Measurements from ENCODE around the gene PSTPIP2. TPM values are rescaled to one million over a fixed set of nuclear protein-coding genes. Genes with fewer than 3 reads are reported as not detected.

Gene PSTPIP2
- total RNA-seq, 3 donors from 2014 or later (not counting 1 experiment from before 2014, with no cell fraction given), result 34.7 to 55.0 (median 46.9) TPM

DNA sequence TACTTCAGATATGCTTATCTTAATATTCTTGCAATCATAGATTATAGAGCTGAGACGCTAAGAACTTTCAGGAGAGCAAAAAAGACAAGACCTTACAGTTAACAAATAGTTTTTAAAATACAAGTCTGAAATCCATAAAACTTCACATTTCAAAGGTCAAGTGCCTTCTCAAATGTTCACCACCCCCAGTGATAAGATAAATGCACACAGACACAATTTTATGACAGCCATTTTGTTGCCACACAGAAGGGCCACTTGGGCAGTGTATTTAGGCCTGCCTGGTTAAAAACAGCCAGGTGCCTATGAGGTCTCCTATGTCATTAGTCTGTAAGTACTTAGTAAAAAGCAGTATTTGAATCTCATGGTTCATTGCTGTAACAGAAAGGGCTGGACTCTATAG lies 8.1 kb upstream of the PSTPIP2 start:
- H3K27me3 Mint-ChIP-seq (ENCODE audit: low read depth in 2 of 2), result no peaks in the 10 kb centered on the region
- H3K4me3 Mint-ChIP-seq, result no peak overlapping the region
- H3K27ac ChIP-seq (ENCODE audit: low read length), result no peak overlapping the region
- no peaks in the 10 kb centered on the region for H3K4me1 ChIP-seq (ENCODE audit: control insufficient read depth, insufficient read depth, low read length)
- no peak overlapping the region for H3K4me3 ChIP-seq (ENCODE audit: low read length)
- peaks cover 43% of the 10 kb centered on the region for H3K36me3 ChIP-seq (ENCODE audit: control insufficient read depth, insufficient read depth, low read length)
- no peak for DNase-seq
- H3K27me3 ChIP-seq (ENCODE audit: control insufficient read depth, insufficient read depth, low read length), result no peaks in the 10 kb centered on the region
- ATAC-seq, result no peak
- TF ChIP-seq, protein P1, sequence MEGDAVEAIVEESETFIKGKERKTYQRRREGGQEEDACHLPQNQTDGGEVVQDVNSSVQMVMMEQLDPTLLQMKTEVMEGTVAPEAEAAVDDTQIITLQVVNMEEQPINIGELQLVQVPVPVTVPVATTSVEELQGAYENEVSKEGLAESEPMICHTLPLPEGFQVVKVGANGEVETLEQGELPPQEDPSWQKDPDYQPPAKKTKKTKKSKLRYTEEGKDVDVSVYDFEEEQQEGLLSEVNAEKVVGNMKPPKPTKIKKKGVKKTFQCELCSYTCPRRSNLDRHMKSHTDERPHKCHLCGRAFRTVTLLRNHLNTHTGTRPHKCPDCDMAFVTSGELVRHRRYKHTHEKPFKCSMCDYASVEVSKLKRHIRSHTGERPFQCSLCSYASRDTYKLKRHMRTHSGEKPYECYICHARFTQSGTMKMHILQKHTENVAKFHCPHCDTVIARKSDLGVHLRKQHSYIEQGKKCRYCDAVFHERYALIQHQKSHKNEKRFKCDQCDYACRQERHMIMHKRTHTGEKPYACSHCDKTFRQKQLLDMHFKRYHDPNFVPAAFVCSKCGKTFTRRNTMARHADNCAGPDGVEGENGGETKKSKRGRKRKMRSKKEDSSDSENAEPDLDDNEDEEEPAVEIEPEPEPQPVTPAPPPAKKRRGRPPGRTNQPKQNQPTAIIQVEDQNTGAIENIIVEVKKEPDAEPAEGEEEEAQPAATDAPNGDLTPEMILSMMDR (IDR thresholded peaks at IDR 0.05), result no peak
- no peaks in the 10 kb centered on the region for H3K36me3 Mint-ChIP-seq
- WGBS (ENCODE audit: insufficient coverage), result 100% methylated on average over 1 of the region's 1 CpG
- peak overlapping the region; percentile 3 to 21 for H3K27ac Mint-ChIP-seq
- H3K9me3 ChIP-seq (ENCODE audit: control insufficient read depth, insufficient read depth, low read length), result no peaks in the 10 kb centered on the region
- no peaks in the 10 kb centered on the region for H3K9me3 Mint-ChIP-seq
- no peaks in the 10 kb centered on the region for H3K4me1 Mint-ChIP-seq
- intact Hi-C loops (cut with micrococcal nuclease), result no loop called here

- Histone ChIP-seq H3K4me3 (ENCODE audit: low read length) (no peak overlapping the region), H3K4me1 (ENCODE audit: control insufficient read depth, insufficient read depth, low read length) (no peaks in the 10 kb centered on the region), H3K27ac (ENCODE audit: low read length) (no peak overlapping the region), H3K27me3 (ENCODE audit: control insufficient read depth, insufficient read depth, low read length) (no peaks in the 10 kb centered on the region), H3K9me3 (ENCODE audit: control insufficient read depth, insufficient read depth, low read length) (no peaks in the 10 kb centered on the region), H3K36me3 (ENCODE audit: control insufficient read depth, insufficient read depth, low read length) (peaks cover 35% of the 10 kb centered on the region)
- TF ChIP-seq, protein P1 (IDR thresholded peaks at IDR 0.05), result no peak
- Mint-ChIP-seq H3K4me1 (no peaks in the 10 kb centered on the region), H3K9me3 (no peaks in the 10 kb centered on the region), H3K4me3 (no peak overlapping the region), H3K27ac (no peak overlapping the region), H3K27me3 (ENCODE audit: low read depth in 2 of 2) (no peaks in the 10 kb centered on the region), H3K36me3 (no peaks in the 10 kb centered on the region)
- intact Hi-C loops (cut with micrococcal nuclease), result no loop called here
- no peak for DNase-seq
- ATAC-seq, result no peak
These were observed 7.3 kb upstream of the PSTPIP2 start for GRCh38 chr18:46079336-46079735.

DNA sequence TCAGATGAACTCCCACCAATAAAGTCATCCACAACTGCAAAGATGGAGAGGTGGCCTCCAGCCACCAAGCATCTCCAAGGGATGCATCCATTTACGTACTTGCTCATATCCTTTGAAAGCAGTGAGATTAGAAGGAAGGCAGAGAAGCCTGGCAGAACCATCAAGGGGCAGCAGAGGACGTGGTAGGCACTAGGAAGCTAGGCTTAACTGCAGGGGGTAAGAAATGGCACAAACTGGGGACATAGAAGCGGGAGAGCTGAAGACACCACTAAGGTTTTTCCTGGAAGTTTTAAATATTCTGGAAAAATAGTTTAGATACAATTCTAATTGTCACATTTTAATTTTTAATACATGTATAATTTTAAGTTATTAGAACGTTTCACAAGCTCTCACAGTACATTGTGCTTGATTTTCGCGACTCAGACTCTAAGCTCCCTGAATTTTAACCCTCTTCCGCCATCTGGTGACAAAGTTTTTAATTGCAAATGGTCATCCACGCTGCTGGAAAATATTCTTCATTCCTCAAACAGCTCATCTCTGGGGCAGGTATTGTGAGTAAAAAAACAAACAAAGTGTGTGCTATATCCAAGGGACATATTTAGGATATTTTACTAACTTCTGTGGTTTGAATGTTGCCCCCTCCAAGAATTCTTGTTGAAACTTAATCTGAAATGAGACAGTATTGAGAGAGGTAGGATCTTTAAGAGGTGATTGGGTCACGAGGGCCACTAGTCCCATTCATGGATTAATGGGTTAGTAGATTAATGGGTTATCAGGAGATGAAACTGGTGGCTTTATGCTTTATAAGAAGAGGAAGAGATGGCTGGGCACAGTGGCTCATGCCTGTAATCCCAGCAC lies 1.6 kb upstream of the PSTPIP2 start:
- Histone ChIP-seq H3K4me1 (ENCODE audit: control insufficient read depth, insufficient read depth, low read length) (peaks cover 34% of the 10 kb centered on the region), H3K27ac (ENCODE audit: low read length) (no peak overlapping the region), H3K36me3 (ENCODE audit: control insufficient read depth, insufficient read depth, low read length) (no peaks in the 10 kb centered on the region), H3K27me3 (ENCODE audit: control insufficient read depth, insufficient read depth, low read length) (peaks cover 2% of the 10 kb centered on the region), H3K9me3 (ENCODE audit: control insufficient read depth, insufficient read depth, low read length) (no peaks in the 10 kb centered on the region), H3K4me3 (ENCODE audit: low read length) (no peak overlapping the region)
- Mint-ChIP-seq H3K9me3 (no peaks in the 10 kb centered on the region), H3K27ac (peak overlapping the region; percentile 13 to 61), H3K4me3 (peak overlapping the region; percentile 62), H3K27me3 (ENCODE audit: low read depth in 2 of 2) (no peaks in the 10 kb centered on the region), H3K36me3 (no peaks in the 10 kb centered on the region), H3K4me1 (peaks cover 35 to 43% of the 10 kb centered on the region in 2 donors)
- intact Hi-C loops (cut with micrococcal nuclease), result loop anchor here (2.0 to 5.0 kb wide), 6 partner anchors 45 to 453 kb away; no protein-coding TSS in a partner anchor
- TF ChIP-seq, protein P1 (IDR thresholded peaks at IDR 0.05), result peak; percentile 79
- ATAC-seq (peak; percentile 54 to 58 (median 56)), DNase-seq (peak in 1 of 2 donors; percentile 85)
- 39% methylated on average over 8 of the region's 9 CpGs for WGBS (ENCODE audit: insufficient coverage)

All from natural killer cell (primary cell).